DOHH2 (cell line): ENCODE data around the gene TAF10.

Experiments used
- H3F3A ChIP-seq: fragments of 200-600 bp; sonication (generic), shearing (Covaris generic); 2 replicates; pipeline ENCODE4 v1.6.0; 2016; ENCODE audit warnings: antibody characterized with exemption, mild to moderate bottlenecking; ENCODE audit not compliant: control insufficient read depth, insufficient read depth
- H3K27ac ChIP-seq: fragments of 200-600 bp; sonication (generic); 2 replicates; pipeline ENCODE4 v1.5.1; 2014; ENCODE audit warnings: low read depth, mild to moderate bottlenecking, low read length, moderate library complexity
- H3K27me3 ChIP-seq: fragments of 200-600 bp; sonication (generic); 2 replicates; pipeline ENCODE4 v1.6.1; 2014; ENCODE audit warnings: mild to moderate bottlenecking, low read length, mixed read lengths; ENCODE audit not compliant: control insufficient read depth
- H3K36me3 ChIP-seq: fragments of 200-600 bp; sonication (generic); 2 replicates; pipeline ENCODE4 v1.6.1; 2014; ENCODE audit warnings: mild to moderate bottlenecking, low read length, moderate library complexity, mixed read lengths; ENCODE audit not compliant: control insufficient read depth
- H3K4me1 ChIP-seq: fragments of 200-600 bp; sonication (generic); 2 replicates; pipeline ENCODE4 v1.6.1; 2014; ENCODE audit warnings: mild to moderate bottlenecking, low read length, mixed read lengths; ENCODE audit not compliant: control insufficient read depth
- H3K4me2 ChIP-seq: fragments of 200-600 bp; sonication (generic); 2 replicates; pipeline ENCODE4 v1.6.0; 2014; ENCODE audit warnings: mild to moderate bottlenecking, low read length, moderate library complexity
- H3K4me3 ChIP-seq: fragments of 200-600 bp; sonication (generic); 2 replicates; pipeline ENCODE4 v1.5.1; 2014; ENCODE audit warnings: mild to moderate bottlenecking, low read length, mixed read lengths
- H3K79me2 ChIP-seq: fragments of 200-600 bp; sonication (generic); 2 replicates; pipeline ENCODE4 v1.6.1; 2014; ENCODE audit warnings: mild to moderate bottlenecking, low read length, mixed read lengths; ENCODE audit not compliant: control insufficient read depth
- H3K9me2 ChIP-seq: fragments of 200-600 bp; sonication (generic); replicated peaks from 2 replicates; pipeline ENCODE4 v1.6.1; 2014; ENCODE audit warnings: mild to moderate bottlenecking, low read length, mixed read lengths; ENCODE audit not compliant: control insufficient read depth
- H3K9me3 ChIP-seq: fragments of 200-600 bp; sonication (generic); 2 replicates; pipeline ENCODE4 v1.6.1; 2014; ENCODE audit warnings: antibody characterized with exemption, low read length, mixed read lengths; ENCODE audit not compliant: control insufficient read depth, insufficient read depth
- H4K20me1 ChIP-seq: fragments of 200-600 bp; sonication (generic); 2 replicates; pipeline ENCODE4 v1.6.0; 2014; ENCODE audit warnings: low read depth, mild to moderate bottlenecking, antibody characterized with exemption, low read length, moderate library complexity; ENCODE audit not compliant: control insufficient read depth, insufficient read depth
- CTCF ChIP-seq: fragments of 200-600 bp; sonication (generic); IDR thresholded peaks from one replicate; pipeline ENCODE4 v1.5.1; 2014; ENCODE audit warnings: antibody characterized with exemption, mild to moderate bottlenecking, low read depth, low read length; ENCODE audit not compliant: poor library complexity, severe bottlenecking
- EZH2phosphoT487 ChIP-seq: fragments of 200-600 bp; sonication (generic); IDR thresholded peaks from 2 replicates; pipeline ENCODE4 v1.6.1; 2017; ENCODE audit warnings: borderline replicate concordance, mild to moderate bottlenecking, antibody characterized with exemption, low read length, moderate library complexity, mixed read lengths

Gene TAF10

GRCh38 chr11:6629892-6630631 lies 18.0 kb upstream of the TAF10 start:
- no peak for TF ChIP-seq CTCF
- no peak for TF ChIP-seq EZH2phosphoT487
- Histone ChIP-seq H3K27me3 (no peaks in the 10 kb centered on the region), H3K9me2 (no peaks in the 10 kb centered on the region), H3K27ac (no peak overlapping the region), H3K79me2 (no peaks in the 10 kb centered on the region), H3K4me3 (no peak overlapping the region), H3F3A (no peaks in the 10 kb centered on the region), H3K4me2 (no peak overlapping the region), H3K9me3 (no peaks in the 10 kb centered on the region), H3K4me1 (no peaks in the 10 kb centered on the region), H3K36me3 (no peaks in the 10 kb centered on the region), H4K20me1 (no peaks in the 10 kb centered on the region)

- TF ChIP-seq EZH2phosphoT487 (no peak), CTCF (no peak)
- no peaks in the 10 kb centered on the region for H3F3A ChIP-seq
- H3K4me2 ChIP-seq: no peak overlapping the region
- no peaks in the 10 kb centered on the region for H3K4me1 ChIP-seq
- no peaks in the 10 kb centered on the region for H3K9me2 ChIP-seq
- no peaks in the 10 kb centered on the region for H4K20me1 ChIP-seq
- no peaks in the 10 kb centered on the region for H3K27me3 ChIP-seq
- no peak overlapping the region for H3K27ac ChIP-seq
- H3K79me2 ChIP-seq: no peaks in the 10 kb centered on the region
- no peaks in the 10 kb centered on the region for H3K36me3 ChIP-seq
- no peak overlapping the region for H3K4me3 ChIP-seq
- H3K9me3 ChIP-seq: no peaks in the 10 kb centered on the region
These were observed 17.5 kb upstream of the TAF10 start for GRCh38 chr11:6629573-6629891.

GRCh38 chr11:6628526-6628925 lies 16.5 kb upstream of the TAF10 start:
- Histone ChIP-seq H3K9me2 (no peaks in the 10 kb centered on the region), H3K36me3 (no peaks in the 10 kb centered on the region), H3K27me3 (no peaks in the 10 kb centered on the region), H3K79me2 (no peaks in the 10 kb centered on the region), H3K4me2 (no peak overlapping the region), H3K4me3 (no peak overlapping the region), H3K4me1 (no peaks in the 10 kb centered on the region), H3K9me3 (no peaks in the 10 kb centered on the region), H3K27ac (no peak overlapping the region), H4K20me1 (no peaks in the 10 kb centered on the region), H3F3A (no peaks in the 10 kb centered on the region)
- TF ChIP-seq EZH2phosphoT487 (no peak), CTCF (no peak)
